ENCODE data around the gene ACOT11. TPM values are rescaled to one million over a fixed set of nuclear protein-coding genes. Genes with fewer than 3 reads are reported as not detected.

ACOT11 gene
- total and polyA plus RNA-seq, 9 of the 15 experiments (the other 6 are each of a cell fraction or from before 2014, with no cell fraction given): 0.04 to 1.2 (median 0.64) TPM; not detected in 2

GRCh38 chr1:54542962-54543539 lies 5.0 kb upstream of the ACOT11 start (continued):
- TF ChIP-seq TFAM (CRISPR knock-in tag; conservative IDR thresholded peaks at IDR 0.05): no peak
- peak in 1 of 2 experiments; percentile 80; a peak in 1 of 4 replicates for TF ChIP-seq ETV6 (IDR thresholded peaks at IDR 0.05; ENCODE audit: borderline replicate concordance in 1 of 2, low read depth in 2 of 2, low read length in 1 of 2)
- TF ChIP-seq ETV6 (CRISPR knock-in tag; IDR thresholded peaks at IDR 0.05; ENCODE audit: borderline replicate concordance): no peak

GRCh38 chr1:54543729-54544496 lies 4.1 kb upstream of the ACOT11 start:
- Histone ChIP-seq H3K27me3 (ENCODE audit: control insufficient read depth in 2 of 2, insufficient read depth in 2 of 2, low read length in 2 of 2) (peaks cover 26 to 73% of the 10 kb centered on the region in 2 experiments; a peak in 3 of 5 replicates), H3K4me2 (ENCODE audit: insufficient read depth, low read length) (no peak overlapping the region), H3K9me1 (ENCODE audit: control insufficient read depth, insufficient read depth, low read length) (no peaks in the 10 kb centered on the region), H3K9ac (ENCODE audit: insufficient read depth in 1 of 2, low read depth in 2 of 2, low read length in 2 of 2) (no peak overlapping the region), H3K79me2 (ENCODE audit: control insufficient read depth, insufficient read depth, low read length) (no peaks in the 10 kb centered on the region), H3K36me3 (ENCODE audit: control insufficient read depth, insufficient read depth, low read length) (no peaks in the 10 kb centered on the region), H3K4me3 (no peak overlapping the region), H3K9me3 (replicated peaks; ENCODE audit: control insufficient read depth, insufficient read depth, low read depth, low read length) (no peaks in the 10 kb centered on the region), H2AFZ (ENCODE audit: low read depth, low read length) (peak overlapping the region; percentile 27; the same call in 1 of the 2 replicates), H3K27ac (ENCODE audit: extremely low read depth, low read depth, low read length) (no peak overlapping the region), H3K4me1 (replicated peaks in 1 of 2; ENCODE audit: control insufficient read depth in 2 of 2, insufficient read depth in 2 of 2, low read length in 2 of 2) (peaks cover 24 to 28% of the 10 kb centered on the region in 2 experiments; a peak in 4 of 5 replicates), H4K20me1 (replicated peaks; ENCODE audit: control insufficient read depth, insufficient read depth, low read length) (no peaks in the 10 kb centered on the region)
- POLR2A ChIA-PET: no interaction called here
- intact Hi-C loops (cut with micrococcal nuclease) (no loop called here), in situ Hi-C loops (cut with MboI) (no loop called here)
- no peak for FAIRE-seq
- WGBS (ENCODE audit: insufficient coverage, low coverage, missing lambda C conversion rate): 31% methylated on average over 13 of the region's 13 CpGs
- DNase-seq (ENCODE audit: extremely low read depth in 1 of 4, low spot score in 3 of 4): peak in 1 of 4 experiments; percentile 9
- CTCF ChIA-PET (ENCODE audit: low intra/inter-chr PET ratio): no interaction called here
- ATAC-seq: no peak
- no TSS peak for BruUV-seq (replicated peaks)
- TF ChIP-seq ZFP91 (CRISPR knock-in tag; IDR thresholded peaks at IDR 0.05): no peak
- TF ChIP-seq ZNF143 (CRISPR knock-in tag; IDR thresholded peaks at IDR 0.05): no peak
- TF ChIP-seq RUNX1 (IDR thresholded peaks at IDR 0.05; ENCODE audit: low read depth): no peak
- no peak for TF ChIP-seq SRF (CRISPR knock-in tag; IDR thresholded peaks at IDR 0.05)
- TF ChIP-seq MITF (IDR thresholded peaks at IDR 0.05): no peak
- TF ChIP-seq ZNF518B (CRISPR knock-in tag; IDR thresholded peaks at IDR 0.05): no peak
- TF ChIP-seq CREBBP (IDR thresholded peaks at IDR 0.05; ENCODE audit: low read depth, low read length): no peak
